GM12892 (cell line): ENCODE measurements around the gene HOXC6.

Source experiments
- POLR2A ChIP-seq: IDR thresholded peaks from 2 replicates; pipeline ENCODE4 v1.6.1; 2011; ENCODE audit warnings: low read depth, low read length, control low read depth
- POLR2AphosphoS5 ChIP-seq: IDR thresholded peaks from 2 replicates; pipeline ENCODE4 v1.6.1; 2011; ENCODE audit warnings: low read depth, low read length, control low read depth

DNA sequence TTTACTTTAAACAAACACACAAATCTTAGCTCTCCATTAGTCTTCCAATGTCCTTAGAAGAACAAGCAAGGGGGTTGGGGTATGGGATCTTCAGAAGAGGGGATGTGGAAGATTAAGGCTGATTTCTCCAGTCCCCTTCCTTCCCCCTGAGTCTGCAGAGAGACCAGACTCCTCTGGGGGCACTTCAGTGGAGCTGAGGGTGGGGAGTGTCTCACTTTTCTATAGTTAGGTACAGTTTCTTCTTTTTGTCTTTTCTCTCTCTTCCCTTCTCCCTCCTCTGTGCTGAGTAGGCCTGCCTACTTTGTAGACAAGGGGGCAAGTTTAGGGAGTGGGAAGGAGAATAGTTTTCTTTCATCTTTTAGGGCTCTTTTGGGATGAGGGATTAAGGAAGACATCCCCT lies 27.9 kb downstream of the HOXC6 start:
- TF ChIP-seq POLR2A (no peak), POLR2AphosphoS5 (no peak)
